ENCODE results near the gene UFSP1.

DNA sequence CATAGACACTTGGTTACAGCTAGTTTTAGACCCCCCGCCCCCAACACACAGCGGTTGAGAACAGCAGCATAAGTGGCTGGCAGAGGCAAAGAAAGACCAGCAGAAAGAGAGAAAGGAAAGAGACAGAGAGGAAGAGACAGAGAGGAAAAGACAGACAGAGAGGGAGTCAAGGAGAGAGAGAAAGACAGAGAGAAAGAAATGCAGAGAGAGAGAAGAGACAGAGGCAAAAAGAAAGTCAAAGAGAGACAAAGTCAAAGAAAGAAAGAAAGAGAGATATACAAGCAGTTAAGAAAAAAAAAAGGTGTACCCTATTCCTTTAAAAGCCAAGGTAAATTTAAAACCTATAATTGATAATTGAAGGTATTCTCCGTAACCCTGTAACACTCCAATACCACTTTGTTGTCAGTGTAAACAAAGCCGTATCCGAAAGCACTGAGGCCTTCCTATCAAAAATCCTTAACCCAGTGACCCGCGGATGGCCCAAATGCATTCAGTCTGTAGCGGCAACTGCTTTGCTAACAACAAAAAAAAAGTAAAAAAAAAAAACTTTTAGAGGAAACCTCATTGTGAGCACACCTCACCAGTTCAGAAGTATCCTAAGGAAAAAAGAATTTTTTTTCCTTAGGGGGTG, 48.9 kb downstream of the UFSP1 start:
- TF ChIP-seq, protein P1, sequence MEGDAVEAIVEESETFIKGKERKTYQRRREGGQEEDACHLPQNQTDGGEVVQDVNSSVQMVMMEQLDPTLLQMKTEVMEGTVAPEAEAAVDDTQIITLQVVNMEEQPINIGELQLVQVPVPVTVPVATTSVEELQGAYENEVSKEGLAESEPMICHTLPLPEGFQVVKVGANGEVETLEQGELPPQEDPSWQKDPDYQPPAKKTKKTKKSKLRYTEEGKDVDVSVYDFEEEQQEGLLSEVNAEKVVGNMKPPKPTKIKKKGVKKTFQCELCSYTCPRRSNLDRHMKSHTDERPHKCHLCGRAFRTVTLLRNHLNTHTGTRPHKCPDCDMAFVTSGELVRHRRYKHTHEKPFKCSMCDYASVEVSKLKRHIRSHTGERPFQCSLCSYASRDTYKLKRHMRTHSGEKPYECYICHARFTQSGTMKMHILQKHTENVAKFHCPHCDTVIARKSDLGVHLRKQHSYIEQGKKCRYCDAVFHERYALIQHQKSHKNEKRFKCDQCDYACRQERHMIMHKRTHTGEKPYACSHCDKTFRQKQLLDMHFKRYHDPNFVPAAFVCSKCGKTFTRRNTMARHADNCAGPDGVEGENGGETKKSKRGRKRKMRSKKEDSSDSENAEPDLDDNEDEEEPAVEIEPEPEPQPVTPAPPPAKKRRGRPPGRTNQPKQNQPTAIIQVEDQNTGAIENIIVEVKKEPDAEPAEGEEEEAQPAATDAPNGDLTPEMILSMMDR (IDR thresholded peaks at IDR 0.05) = no peak
- no peak for TF ChIP-seq POLR2A (IDR thresholded peaks at IDR 0.05)
